HG03045 (cell line): Measurements from ENCODE around the gene IFTAP.

ENCODE experiments used
- ATAC-seq: cut with Tn5 transposase; IDR thresholded peaks from one replicate; pipeline ENCODE4 v1.9.1; 2021; ENCODE audit warnings: mild to moderate bottlenecking, moderate library complexity; ENCODE audit not compliant: unreplicated experiment

The IFTAP gene

GRCh38 chr11:36596880-36597279, 2.6 kb downstream of the IFTAP start:
- no peak for ATAC-seq

- no peak for ATAC-seq
Measured at GRCh38 chr11:36598051-36598450, 3.7 kb downstream of the IFTAP start, which contains the start of gene RAG2. Gene RAG2 (minus strand): TSS chr11:36598236. CDS start chr11:36594168, 4,068 bp downstream.

DNA sequence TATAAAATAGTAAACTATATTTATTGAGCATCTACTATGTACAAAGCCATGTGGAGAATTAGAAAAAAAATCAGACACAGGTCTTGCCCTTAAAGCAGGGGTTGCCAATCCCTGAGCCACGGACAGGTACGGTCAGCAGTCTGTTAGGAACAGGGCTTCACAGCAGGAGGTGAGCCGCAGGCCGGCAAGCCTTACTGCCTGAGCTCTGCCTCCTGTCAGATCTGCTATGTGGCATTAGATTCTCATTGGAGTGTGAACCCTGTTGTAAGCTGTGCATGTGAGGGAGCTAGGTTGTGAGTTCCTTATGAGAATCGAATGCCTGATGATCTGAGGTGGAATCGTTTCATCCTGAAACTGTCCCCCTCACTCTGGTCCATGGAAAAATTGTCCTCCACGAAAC, 5.9 kb downstream of the IFTAP start:
- ATAC-seq, result no peak

GRCh38 chr11:36601155-36601554, 6.9 kb downstream of the IFTAP start:
- ATAC-seq, result no peak

- no peak for ATAC-seq
Measured at GRCh38 chr11:36602135-36602534, 7.8 kb downstream of the IFTAP start.

GRCh38 chr11:36605221-36606216, 11.2 kb downstream of the IFTAP start:
- no peak for ATAC-seq

DNA sequence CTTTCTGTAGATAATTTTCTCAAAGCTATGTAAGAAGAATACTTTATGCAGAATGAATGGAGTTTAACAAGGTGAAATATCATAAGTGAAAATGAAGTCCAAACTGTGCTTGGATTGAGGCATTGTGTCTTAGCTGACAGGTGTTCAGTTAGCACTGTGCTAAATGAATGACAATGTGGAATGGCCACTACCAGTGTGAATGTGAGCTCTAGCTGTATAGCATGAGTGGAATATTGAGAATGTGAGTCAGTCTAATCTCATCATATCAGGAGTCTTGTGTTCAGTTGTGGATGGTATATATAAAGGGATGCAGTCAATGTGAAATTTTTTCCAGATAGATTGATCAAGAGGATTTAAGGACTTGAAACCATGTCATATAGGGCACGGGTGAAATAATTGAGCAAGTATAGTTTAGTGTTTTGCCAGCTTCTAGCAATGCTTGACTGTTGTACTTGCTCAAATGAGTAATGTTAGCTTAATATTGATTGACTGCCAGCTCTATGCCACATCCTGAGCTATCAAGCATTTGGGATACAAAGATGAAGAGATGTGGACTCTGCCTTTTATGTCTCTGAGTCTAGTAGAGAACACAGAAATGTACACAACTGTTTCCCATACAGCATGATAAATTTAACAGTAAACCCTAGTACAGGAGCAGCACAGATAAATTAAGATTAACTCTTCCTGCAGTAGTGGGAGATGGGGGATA, 14.3 kb downstream of the IFTAP start:
- ATAC-seq, result no peak

GRCh38 chr11:36609383-36609782, 15.1 kb downstream of the IFTAP start:
- no peak for ATAC-seq

GRCh38 chr11:36615826-36616225, 21.5 kb downstream of the IFTAP start:
- ATAC-seq, result no peak

GRCh38 chr11:36617543-36618362, 23.5 kb downstream of the IFTAP start:
- ATAC-seq, result no peak

DNA sequence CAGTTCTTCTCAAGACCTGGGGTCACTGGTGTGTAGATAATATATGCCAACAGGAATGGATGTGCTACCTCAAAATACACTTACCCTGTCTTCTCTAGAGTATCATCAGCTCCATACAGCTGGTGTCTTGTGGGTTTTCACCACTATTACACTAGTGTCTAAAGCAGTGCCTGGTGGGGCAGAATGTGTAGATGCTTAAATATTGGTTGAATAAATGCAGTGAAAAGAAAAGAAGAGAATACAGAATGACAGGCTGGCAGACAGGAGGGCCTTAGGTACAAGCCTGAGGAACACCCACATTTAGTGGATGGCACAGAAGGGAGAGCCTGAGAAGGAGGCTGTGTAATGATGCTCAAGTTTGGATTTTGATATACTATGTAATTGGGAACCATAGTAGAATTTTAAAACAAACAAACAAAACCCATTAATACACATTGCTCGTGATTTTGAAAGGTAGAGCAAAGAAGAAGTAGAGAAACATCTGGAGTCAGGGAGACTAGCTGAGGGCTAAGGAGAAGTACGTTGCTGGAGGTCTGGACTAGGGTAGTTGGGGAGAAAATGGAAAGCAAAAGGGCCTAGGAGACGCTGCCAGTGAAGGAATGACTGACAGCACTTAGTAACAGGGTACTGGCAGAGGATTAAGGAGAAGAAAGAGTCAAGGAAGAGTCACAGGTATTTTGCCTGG, 24.2 kb downstream of the IFTAP start:
- no peak for ATAC-seq

DNA sequence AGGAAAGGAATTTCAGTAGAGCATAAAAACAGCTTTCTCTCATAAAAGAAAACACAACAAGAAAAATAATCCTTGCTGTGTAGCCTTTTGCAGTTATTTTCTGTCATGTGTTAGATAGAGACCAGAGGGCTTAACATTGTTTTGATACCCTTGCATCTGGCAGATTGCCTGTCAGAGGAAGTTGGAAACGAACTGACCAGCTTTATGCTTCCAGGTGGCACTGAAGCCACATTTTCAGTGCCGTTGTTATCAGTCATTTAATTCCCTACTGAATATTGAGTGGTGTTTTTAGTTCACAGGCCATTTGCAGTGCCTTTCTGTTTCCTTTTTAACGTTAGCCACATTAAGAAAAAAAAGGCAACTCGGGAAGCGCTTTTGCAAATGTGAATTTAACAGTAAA, 25.2 kb downstream of the IFTAP start:
- no peak for ATAC-seq

GRCh38 chr11:36620246-36620645, 25.9 kb downstream of the IFTAP start:
- no peak for ATAC-seq

GRCh38 chr11:36622431-36623136, 28.3 kb downstream of the IFTAP start:
- no peak for ATAC-seq

- no peak for ATAC-seq
Measured at GRCh38 chr11:36623494-36623893, 29.2 kb downstream of the IFTAP start.

- no peak for ATAC-seq
Measured at GRCh38 chr11:36627006-36627405, 32.7 kb downstream of the IFTAP start.

DNA sequence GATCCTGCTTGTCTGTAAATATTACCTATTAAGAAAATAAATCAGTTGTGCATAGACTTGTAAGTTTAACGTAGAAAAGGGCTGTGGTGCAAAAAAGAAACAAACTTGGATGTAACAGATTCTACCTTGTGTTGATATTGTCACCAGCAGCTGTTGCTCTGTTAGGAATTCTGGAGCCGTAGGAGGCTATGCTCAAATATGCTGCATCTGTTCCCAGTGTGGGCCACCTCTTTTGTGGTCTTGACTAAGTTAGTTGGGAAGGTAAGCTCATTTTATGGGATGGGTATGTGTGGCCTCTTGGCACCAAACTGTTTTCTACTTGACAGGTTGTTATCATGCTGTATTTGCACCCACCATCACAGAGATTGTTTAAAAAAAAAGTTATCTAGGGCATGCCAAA, 33.2 kb downstream of the IFTAP start:
- ATAC-seq, result no peak

DNA sequence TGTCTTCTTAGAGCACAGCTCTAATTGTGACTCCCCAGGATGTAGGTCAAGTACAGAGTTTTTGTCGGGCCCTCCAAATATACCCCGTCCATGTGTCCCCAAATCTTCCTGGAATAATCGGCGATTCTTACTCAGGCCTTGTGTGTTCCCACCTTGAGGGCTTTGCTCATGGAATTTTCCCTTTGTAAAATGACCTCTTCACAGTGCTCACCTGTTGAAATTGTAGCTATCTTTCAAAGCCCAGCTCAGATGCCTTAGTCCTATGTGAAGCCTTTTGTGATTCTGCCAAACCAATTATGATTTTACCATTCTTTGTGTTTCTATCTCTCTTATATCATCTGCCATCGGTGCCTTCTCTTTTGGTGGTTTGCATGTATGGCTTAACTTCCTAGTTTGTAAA, 33.8 kb downstream of the IFTAP start:
- ATAC-seq, result no peak

DNA sequence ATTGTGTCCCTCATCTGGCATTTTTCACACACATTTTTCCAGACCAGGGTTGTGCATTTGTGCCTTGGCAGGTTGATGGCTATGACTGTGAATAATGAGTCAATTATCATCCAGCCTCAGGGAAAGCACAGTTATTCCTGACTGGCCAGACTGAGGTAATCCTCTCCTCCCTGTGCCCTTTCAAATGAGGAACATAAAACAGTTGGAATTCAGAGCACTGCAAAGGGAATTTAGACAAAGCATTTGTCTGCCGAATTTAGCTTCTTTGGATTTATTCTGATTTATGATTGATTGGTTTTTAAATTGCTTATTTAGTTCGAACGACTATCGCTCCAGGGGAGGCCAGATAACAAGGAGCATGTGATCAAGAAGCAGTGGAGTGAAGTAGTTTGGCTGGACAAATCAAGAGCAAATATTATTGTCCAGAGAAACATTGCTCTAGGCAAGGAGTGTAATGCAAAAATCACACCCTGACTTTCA, 34.5 kb downstream of the IFTAP start:
- no peak for ATAC-seq

GRCh38 chr11:36631774-36632173, 37.5 kb downstream of the IFTAP start:
- ATAC-seq, result peak; percentile 89
